ENCODE results near the gene MARCO. TPM values are rescaled to one million over a fixed set of nuclear protein-coding genes. Genes with fewer than 3 reads are reported as not detected.

The MARCO gene
- total RNA-seq, 1 experiment from 2014 or later: not detected

GRCh38 chr2:118980573-118980972 lies 38.6 kb downstream of the MARCO start:
- H3K27me3 Mint-ChIP-seq (ENCODE audit: unreplicated experiment): peaks cover 74% of the 10 kb centered on the region
- CTCF ChIA-PET: no interaction called here

GRCh38 chr2:118981632-118982031 lies 39.6 kb downstream of the MARCO start:
- no peak for TF ChIP-seq CTCF (IDR thresholded peaks at IDR 0.05; ENCODE audit: unreplicated experiment)
- H3K27me3 Mint-ChIP-seq (ENCODE audit: unreplicated experiment): peaks cover 79% of the 10 kb centered on the region
- no TSS peak for BruUV-seq (replicated peaks)
- H3K27ac Mint-ChIP-seq (ENCODE audit: unreplicated experiment): no peak overlapping the region
- DNase-seq: no peak
- H3K4me3 Mint-ChIP-seq (ENCODE audit: low read depth, unreplicated experiment): no peak overlapping the region
- no peaks in the 10 kb centered on the region for H3K4me1 Mint-ChIP-seq (ENCODE audit: low read depth, unreplicated experiment)
- CTCF ChIA-PET: no interaction called here
- H3K36me3 Mint-ChIP-seq (ENCODE audit: insufficient read depth, unreplicated experiment): no peaks in the 10 kb centered on the region
- no peaks in the 10 kb centered on the region for H3K9me3 Mint-ChIP-seq (ENCODE audit: low read depth, unreplicated experiment)
- intact Hi-C loops (cut with micrococcal nuclease; ENCODE audit: unreplicated experiment): no loop called here

More at GRCh38 chr2:118980573-118980972, 38.6 kb downstream of the MARCO start:
- TF ChIP-seq CTCF (IDR thresholded peaks at IDR 0.05; ENCODE audit: unreplicated experiment): no peak
- DNase-seq: no peak
- H3K9me3 Mint-ChIP-seq (ENCODE audit: low read depth, unreplicated experiment): no peaks in the 10 kb centered on the region
- H3K36me3 Mint-ChIP-seq (ENCODE audit: insufficient read depth, unreplicated experiment): no peaks in the 10 kb centered on the region
- BruUV-seq (replicated peaks): no TSS peak
- H3K27ac Mint-ChIP-seq (ENCODE audit: unreplicated experiment): no peak overlapping the region
- H3K4me1 Mint-ChIP-seq (ENCODE audit: low read depth, unreplicated experiment): no peaks in the 10 kb centered on the region
- intact Hi-C loops (cut with micrococcal nuclease; ENCODE audit: unreplicated experiment): no loop called here
- H3K4me3 Mint-ChIP-seq (ENCODE audit: low read depth, unreplicated experiment): no peak overlapping the region

GRCh38 chr2:118982039-118982438 lies 40.0 kb downstream of the MARCO start:
- intact Hi-C loops (cut with micrococcal nuclease; ENCODE audit: unreplicated experiment): no loop called here
- H3K4me3 Mint-ChIP-seq (ENCODE audit: low read depth, unreplicated experiment): no peak overlapping the region
- peaks cover 79% of the 10 kb centered on the region for H3K27me3 Mint-ChIP-seq (ENCODE audit: unreplicated experiment)
- no TSS peak for BruUV-seq (replicated peaks)
- no peaks in the 10 kb centered on the region for H3K36me3 Mint-ChIP-seq (ENCODE audit: insufficient read depth, unreplicated experiment)
- no peaks in the 10 kb centered on the region for H3K9me3 Mint-ChIP-seq (ENCODE audit: low read depth, unreplicated experiment)
- no peak for TF ChIP-seq CTCF (IDR thresholded peaks at IDR 0.05; ENCODE audit: unreplicated experiment)
- DNase-seq: no peak
- CTCF ChIA-PET: no interaction called here
- no peaks in the 10 kb centered on the region for H3K4me1 Mint-ChIP-seq (ENCODE audit: low read depth, unreplicated experiment)
- no peak overlapping the region for H3K27ac Mint-ChIP-seq (ENCODE audit: unreplicated experiment)

GRCh38 chr2:118983133-118983532 lies 41.1 kb downstream of the MARCO start:
- Mint-ChIP-seq H3K4me1 (ENCODE audit: low read depth, unreplicated experiment) (no peaks in the 10 kb centered on the region), H3K9me3 (ENCODE audit: low read depth, unreplicated experiment) (no peaks in the 10 kb centered on the region), H3K27ac (ENCODE audit: unreplicated experiment) (no peak overlapping the region), H3K36me3 (ENCODE audit: insufficient read depth, unreplicated experiment) (no peaks in the 10 kb centered on the region), H3K4me3 (ENCODE audit: low read depth, unreplicated experiment) (no peak overlapping the region), H3K27me3 (ENCODE audit: unreplicated experiment) (peaks cover 79% of the 10 kb centered on the region)
- no peak for DNase-seq
- no TSS peak for BruUV-seq (replicated peaks)
- no peak for TF ChIP-seq CTCF (IDR thresholded peaks at IDR 0.05; ENCODE audit: unreplicated experiment)
- CTCF ChIA-PET: no interaction called here
- intact Hi-C loops (cut with micrococcal nuclease; ENCODE audit: unreplicated experiment): no loop called here

All from Calu3 (cell line).